Measurements from ENCODE around the gene ZNHIT6. TPM values are rescaled to one million over a fixed set of nuclear protein-coding genes. Genes with fewer than 3 reads are reported as not detected.
A peak's percentile ranks its signal among the peaks of the same experiment; 100 is the strongest.

ZNHIT6 gene
- total RNA-seq, 1 experiment from 2014 or later, result 14.3 TPM

GRCh38 chr1:85663382-85663781 lies 44.9 kb downstream of the ZNHIT6 start (continued):
- TF ChIP-seq, protein P1, sequence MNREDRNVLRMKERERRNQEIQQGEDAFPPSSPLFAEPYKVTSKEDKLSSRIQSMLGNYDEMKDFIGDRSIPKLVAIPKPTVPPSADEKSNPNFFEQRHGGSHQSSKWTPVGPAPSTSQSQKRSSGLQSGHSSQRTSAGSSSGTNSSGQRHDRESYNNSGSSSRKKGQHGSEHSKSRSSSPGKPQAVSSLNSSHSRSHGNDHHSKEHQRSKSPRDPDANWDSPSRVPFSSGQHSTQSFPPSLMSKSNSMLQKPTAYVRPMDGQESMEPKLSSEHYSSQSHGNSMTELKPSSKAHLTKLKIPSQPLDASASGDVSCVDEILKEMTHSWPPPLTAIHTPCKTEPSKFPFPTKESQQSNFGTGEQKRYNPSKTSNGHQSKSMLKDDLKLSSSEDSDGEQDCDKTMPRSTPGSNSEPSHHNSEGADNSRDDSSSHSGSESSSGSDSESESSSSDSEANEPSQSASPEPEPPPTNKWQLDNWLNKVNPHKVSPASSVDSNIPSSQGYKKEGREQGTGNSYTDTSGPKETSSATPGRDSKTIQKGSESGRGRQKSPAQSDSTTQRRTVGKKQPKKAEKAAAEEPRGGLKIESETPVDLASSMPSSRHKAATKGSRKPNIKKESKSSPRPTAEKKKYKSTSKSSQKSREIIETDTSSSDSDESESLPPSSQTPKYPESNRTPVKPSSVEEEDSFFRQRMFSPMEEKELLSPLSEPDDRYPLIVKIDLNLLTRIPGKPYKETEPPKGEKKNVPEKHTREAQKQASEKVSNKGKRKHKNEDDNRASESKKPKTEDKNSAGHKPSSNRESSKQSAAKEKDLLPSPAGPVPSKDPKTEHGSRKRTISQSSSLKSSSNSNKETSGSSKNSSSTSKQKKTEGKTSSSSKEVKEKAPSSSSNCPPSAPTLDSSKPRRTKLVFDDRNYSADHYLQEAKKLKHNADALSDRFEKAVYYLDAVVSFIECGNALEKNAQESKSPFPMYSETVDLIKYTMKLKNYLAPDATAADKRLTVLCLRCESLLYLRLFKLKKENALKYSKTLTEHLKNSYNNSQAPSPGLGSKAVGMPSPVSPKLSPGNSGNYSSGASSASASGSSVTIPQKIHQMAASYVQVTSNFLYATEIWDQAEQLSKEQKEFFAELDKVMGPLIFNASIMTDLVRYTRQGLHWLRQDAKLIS (CRISPR knock-in tag; IDR thresholded peaks at IDR 0.05; ENCODE audit: borderline replicate concordance), result no peak
- TF ChIP-seq JUN (CRISPR knock-in tag; IDR thresholded peaks at IDR 0.05) (no peak), ZNF138 (CRISPR knock-in tag; conservative IDR thresholded peaks at IDR 0.05) (no peak), SMAD4 (CRISPR knock-in tag; IDR thresholded peaks at IDR 0.05) (no peak), ELF4 (CRISPR knock-in tag; IDR thresholded peaks at IDR 0.05; ENCODE audit: low read depth) (no peak), PRRX2 (CRISPR knock-in tag; IDR thresholded peaks at IDR 0.05) (no peak), GTF2I (CRISPR knock-in tag; conservative IDR thresholded peaks at IDR 0.05) (no peak), HMGA2 (CRISPR knock-in tag; IDR thresholded peaks at IDR 0.05) (no peak), ZNF317 (CRISPR knock-in tag; IDR thresholded peaks at IDR 0.05; ENCODE audit: borderline replicate concordance, low read depth) (no peak), TP53 (CRISPR knock-in tag; IDR thresholded peaks at IDR 0.05) (no peak), CBFB (CRISPR knock-in tag; IDR thresholded peaks at IDR 0.05; ENCODE audit: low read depth) (no peak)

DNA sequence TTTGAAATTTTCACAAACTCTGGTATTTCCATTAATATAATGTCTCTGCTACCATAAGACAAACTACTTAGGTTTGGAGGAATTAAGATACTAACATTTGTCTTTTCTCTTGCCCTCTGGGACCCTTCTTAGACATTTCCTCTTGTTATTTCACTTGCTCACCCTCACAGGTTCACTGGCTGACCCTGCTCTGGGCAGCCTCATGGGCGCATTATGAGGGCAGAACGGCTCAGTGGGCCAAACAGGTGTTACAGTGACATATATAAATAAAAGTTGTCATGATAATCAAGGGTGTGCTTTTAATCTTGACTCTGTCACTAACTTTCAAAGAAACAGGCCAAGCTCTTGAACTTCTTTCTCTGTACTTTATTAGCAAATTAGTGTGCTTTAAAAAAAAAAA lies 46.5 kb downstream of the ZNHIT6 start:
- Mint-ChIP-seq H3K27ac (no peak overlapping the region), H3K9me3 (no peaks in the 10 kb centered on the region), H3K36me3 (no peaks in the 10 kb centered on the region), H3K4me1 (no peaks in the 10 kb centered on the region), H3K4me3 (no peak overlapping the region), H3K27me3 (ENCODE audit: low read depth) (no peaks in the 10 kb centered on the region)
- DNase-seq (ENCODE audit: low spot score), result no peak
- ChIA-PET CTCF (no interaction called here), POLR2A (no interaction called here)
- peak; percentile 87 for ATAC-seq
- TF ChIP-seq JUN (CRISPR knock-in tag; IDR thresholded peaks at IDR 0.05), result no peak
- no peak for TF ChIP-seq ZNF396 (CRISPR knock-in tag; IDR thresholded peaks at IDR 0.05; ENCODE audit: borderline replicate concordance)
- TF ChIP-seq EMX1 (CRISPR knock-in tag; IDR thresholded peaks at IDR 0.05), result no peak
- no peak for TF ChIP-seq FOXP1 (CRISPR knock-in tag; IDR thresholded peaks at IDR 0.05; ENCODE audit: borderline replicate concordance)
- no peak for TF ChIP-seq PRDM15 (CRISPR knock-in tag; IDR thresholded peaks at IDR 0.05)
- TF ChIP-seq, protein P2, sequence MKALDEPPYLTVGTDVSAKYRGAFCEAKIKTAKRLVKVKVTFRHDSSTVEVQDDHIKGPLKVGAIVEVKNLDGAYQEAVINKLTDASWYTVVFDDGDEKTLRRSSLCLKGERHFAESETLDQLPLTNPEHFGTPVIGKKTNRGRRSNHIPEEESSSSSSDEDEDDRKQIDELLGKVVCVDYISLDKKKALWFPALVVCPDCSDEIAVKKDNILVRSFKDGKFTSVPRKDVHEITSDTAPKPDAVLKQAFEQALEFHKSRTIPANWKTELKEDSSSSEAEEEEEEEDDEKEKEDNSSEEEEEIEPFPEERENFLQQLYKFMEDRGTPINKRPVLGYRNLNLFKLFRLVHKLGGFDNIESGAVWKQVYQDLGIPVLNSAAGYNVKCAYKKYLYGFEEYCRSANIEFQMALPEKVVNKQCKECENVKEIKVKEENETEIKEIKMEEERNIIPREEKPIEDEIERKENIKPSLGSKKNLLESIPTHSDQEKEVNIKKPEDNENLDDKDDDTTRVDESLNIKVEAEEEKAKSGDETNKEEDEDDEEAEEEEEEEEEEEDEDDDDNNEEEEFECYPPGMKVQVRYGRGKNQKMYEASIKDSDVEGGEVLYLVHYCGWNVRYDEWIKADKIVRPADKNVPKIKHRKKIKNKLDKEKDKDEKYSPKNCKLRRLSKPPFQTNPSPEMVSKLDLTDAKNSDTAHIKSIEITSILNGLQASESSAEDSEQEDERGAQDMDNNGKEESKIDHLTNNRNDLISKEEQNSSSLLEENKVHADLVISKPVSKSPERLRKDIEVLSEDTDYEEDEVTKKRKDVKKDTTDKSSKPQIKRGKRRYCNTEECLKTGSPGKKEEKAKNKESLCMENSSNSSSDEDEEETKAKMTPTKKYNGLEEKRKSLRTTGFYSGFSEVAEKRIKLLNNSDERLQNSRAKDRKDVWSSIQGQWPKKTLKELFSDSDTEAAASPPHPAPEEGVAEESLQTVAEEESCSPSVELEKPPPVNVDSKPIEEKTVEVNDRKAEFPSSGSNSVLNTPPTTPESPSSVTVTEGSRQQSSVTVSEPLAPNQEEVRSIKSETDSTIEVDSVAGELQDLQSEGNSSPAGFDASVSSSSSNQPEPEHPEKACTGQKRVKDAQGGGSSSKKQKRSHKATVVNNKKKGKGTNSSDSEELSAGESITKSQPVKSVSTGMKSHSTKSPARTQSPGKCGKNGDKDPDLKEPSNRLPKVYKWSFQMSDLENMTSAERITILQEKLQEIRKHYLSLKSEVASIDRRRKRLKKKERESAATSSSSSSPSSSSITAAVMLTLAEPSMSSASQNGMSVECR (CRISPR knock-in tag; IDR thresholded peaks at IDR 0.05; ENCODE audit: borderline replicate concordance), result no peak
- no peak for TF ChIP-seq ZNF317 (CRISPR knock-in tag; IDR thresholded peaks at IDR 0.05; ENCODE audit: borderline replicate concordance, low read depth)

Measured in WTC11 (cell line).